SU-DHL-6 (cell line): ENCODE data around the gene TNS3.

Source experiments
- CTCF ChIP-seq: fragments of 200-600 bp; sonication (generic); IDR thresholded peaks from one replicate; pipeline ENCODE4 v1.5.1; 2017; ENCODE audit warnings: antibody characterized with exemption, mild to moderate bottlenecking, low read length, moderate library complexity; ENCODE audit not compliant: insufficient read depth, poor library complexity, severe bottlenecking
- EZH2phosphoT487 ChIP-seq: fragments of 200-600 bp; sonication (generic), shearing (Covaris generic); conservative IDR thresholded peaks from 2 replicates; pipeline ENCODE4 v1.6.1; 2018; ENCODE audit warnings: mild to moderate bottlenecking, antibody characterized with exemption, low read length, moderate library complexity, mixed read lengths

GRCh38 chr7:47416492-47417480, 165.1 kb downstream of the TNS3 start:
- TF ChIP-seq CTCF (no peak), EZH2phosphoT487 (no peak)
